Sigmoid colon (tissue), 4 donors: ENCODE measurements around the gene HPCAL1.

Experiments used
- EP300 ChIP-seq, 4 donors: sonication (generic); formaldehyde crosslinking; IDR thresholded peaks; one replicate each; pipeline ENCODE4 v1.6.1; 2017; ENCODE audit warnings: antibody characterized with exemption in 4 of 4
- POLR2AphosphoS5 ChIP-seq, 4 donors: sonication (generic); formaldehyde crosslinking; IDR thresholded peaks; one replicate each; pipeline ENCODE4 v1.6.1; 2017; ENCODE audit warnings: antibody characterized with exemption in 4 of 4
- TF ChIP-seq, protein P1 (sequence below), 4 experiments: fragments of 450-650 bp in 3 of 4; fragments of 200-600 bp in 1 of 4; IDR thresholded peaks; one replicate each; pipeline ENCODE4 v1.5.1; 2016 to 2019; ENCODE audit warnings: antibody characterized with exemption in 4 of 4, mild to moderate bottlenecking in 3 of 4, moderate library complexity in 2 of 4

GRCh38 chr2:10448576-10449485 is 146.1 kb downstream of the HPCAL1 start:
- TF ChIP-seq POLR2AphosphoS5 (IDR thresholded peaks at IDR 0.05) (peak; percentile 88 to 98 (median 93)), EP300 (IDR thresholded peaks at IDR 0.05) (no peak)
- TF ChIP-seq, protein P1, sequence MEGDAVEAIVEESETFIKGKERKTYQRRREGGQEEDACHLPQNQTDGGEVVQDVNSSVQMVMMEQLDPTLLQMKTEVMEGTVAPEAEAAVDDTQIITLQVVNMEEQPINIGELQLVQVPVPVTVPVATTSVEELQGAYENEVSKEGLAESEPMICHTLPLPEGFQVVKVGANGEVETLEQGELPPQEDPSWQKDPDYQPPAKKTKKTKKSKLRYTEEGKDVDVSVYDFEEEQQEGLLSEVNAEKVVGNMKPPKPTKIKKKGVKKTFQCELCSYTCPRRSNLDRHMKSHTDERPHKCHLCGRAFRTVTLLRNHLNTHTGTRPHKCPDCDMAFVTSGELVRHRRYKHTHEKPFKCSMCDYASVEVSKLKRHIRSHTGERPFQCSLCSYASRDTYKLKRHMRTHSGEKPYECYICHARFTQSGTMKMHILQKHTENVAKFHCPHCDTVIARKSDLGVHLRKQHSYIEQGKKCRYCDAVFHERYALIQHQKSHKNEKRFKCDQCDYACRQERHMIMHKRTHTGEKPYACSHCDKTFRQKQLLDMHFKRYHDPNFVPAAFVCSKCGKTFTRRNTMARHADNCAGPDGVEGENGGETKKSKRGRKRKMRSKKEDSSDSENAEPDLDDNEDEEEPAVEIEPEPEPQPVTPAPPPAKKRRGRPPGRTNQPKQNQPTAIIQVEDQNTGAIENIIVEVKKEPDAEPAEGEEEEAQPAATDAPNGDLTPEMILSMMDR (IDR thresholded peaks at IDR 0.05) = no peak
